ENCODE results near the gene ORC2. TPM values are rescaled to one million over a fixed set of nuclear protein-coding genes. Genes with fewer than 3 reads are reported as not detected.

Gene ORC2
- 11.6 and 17.0 TPM in 2 replicates for total RNA-seq

DNA sequence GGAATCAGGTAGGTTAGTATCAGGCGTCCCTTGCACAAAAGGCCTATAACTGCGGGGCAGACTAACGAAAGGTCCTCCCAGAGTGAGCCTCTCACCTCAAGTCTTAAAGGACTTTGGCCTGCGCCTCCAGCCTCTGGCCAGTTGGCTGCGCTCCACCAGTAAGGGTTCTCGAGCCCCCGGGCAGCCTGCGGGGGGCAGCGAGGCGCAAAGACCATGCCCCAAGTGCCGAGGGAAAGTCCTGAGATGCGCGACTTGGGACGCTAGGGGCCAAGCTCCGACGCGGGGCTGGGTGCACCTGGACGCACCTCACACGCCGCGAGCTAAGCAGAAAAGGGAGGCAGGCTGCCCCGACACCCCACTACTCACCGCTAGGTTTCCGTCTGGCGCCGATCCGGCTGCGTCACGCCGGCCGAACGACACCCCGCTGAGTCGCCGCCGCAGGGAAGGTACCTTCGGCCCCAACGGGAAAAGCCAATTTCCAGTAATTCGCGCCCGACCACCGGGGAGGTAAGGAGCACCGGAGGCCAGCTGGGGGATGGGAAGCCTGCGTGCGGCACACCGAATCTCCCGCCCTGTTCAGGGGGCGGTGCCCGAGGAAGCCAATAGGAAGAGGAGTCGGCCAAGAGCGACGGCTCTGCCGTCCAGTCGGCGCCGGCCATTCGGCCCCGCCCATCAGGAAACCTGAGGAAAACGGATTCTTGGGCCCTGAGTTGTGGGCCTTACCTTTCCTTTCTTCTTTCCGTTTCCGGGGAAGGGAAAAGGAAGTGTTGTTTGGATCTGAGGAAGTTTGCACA, at the start of gene ORC2:
Gene ORC2 (minus strand): TSS at position 537 of the 794 bp plus-strand sequence. CDS start 5,537 bp downstream, outside the sequence.

DNA sequence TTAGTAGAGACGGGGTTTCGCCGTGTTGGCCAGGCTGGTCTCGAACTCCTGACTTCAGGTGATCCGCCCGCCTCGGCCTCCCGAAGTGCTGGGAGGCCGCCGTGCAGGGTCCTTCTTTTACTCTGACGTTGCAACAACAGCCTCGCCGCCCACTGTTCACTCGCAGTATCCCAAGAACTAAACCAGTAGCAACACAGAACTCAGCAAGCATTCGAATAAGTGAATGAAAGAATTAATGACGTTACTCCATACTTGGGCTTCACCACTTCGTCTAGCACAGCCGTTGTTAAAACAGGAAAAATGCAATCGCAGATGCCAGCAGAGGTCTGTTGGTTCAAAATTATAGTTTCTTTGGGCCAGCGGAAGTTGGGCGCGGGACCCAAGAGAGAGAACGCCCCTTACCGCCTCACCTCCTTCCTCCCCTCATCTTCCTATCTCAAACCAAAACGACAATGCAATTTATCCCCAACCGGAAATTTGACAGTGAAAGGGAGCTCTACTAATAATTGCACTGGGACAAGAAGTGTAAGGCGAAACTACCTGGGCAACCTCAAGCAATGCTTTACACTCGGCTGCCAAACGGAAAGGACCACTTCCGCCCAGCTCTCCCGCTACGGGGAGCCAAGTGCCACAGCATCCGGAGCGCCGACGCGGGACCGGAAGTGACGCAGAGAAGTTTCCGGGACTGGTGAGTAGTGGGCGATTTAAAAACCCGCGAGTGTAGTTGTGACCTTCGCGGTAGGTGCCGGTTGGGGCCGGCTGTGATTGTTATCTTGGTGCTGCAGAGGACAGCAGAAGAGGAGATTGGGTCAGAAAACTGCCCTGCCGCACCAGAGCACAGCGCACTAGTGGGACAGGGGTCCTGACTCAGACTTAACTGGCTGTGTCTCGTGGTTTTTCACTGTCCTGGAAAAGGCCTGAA, 74.5 kb downstream of the ORC2 start, which contains the start of the genes NIF3L1 and PPIL3:
Gene NIF3L1 (plus strand): TSS at position 668 of the 922 bp plus-strand sequence. CDS start 2,573 bp downstream, outside the sequence.
Gene PPIL3 (minus strand): TSS at position 374 of the 922 bp plus-strand sequence. CDS start 1,462 bp downstream, outside the sequence.

DNA sequence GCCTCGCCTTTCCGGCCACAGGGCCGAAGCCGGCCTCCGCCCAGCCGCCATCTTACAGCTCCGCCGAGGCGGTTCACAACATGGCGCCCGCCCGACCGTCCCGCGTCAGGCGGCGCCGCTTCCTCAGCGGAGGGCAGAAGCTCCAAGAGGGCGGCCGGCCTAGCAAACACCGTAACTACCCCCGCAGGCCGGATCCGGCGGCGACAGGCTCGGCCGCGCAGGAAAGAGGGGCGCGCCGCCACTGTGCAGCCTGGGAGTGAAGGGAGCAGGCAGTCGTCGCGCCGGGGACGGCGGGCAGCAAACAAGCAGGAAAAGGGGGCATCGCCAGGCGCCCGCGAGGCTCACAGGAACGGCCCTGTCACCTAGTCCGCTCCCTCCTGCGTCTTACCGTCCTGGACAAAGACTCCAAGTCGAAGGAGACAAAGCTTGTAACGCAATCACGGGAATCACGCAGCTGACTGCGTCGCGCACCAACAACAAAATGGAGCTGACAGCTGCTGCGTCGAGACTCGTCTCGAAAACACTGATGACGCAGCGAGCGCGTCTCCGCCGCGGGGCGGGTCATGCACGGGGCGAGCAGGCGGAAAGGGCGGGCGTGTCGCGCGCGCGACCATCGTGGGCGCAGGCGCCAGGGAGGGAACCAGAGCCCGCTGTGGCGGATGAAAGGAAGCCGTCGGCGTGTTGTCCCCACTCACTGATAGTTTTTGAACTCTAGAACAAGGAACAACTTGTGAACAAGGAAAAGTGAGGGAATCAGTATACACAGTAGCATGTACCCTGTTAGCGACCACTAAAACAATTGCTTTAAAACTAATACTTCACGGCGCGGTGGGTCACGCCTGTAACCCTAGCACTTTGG, 99.1 kb downstream of the ORC2 start, which contains the start of gene CLK1:
Gene CLK1 (minus strand): TSS at position 483 of the 859 bp plus-strand sequence. CDS start 2,796 bp downstream, outside the sequence.

Other genes with a start within 250 kb of the ORC2 start
- gene BZW1, start 151.8 kb downstream of the ORC2 start, total RNA-seq: 359 and 573 TPM in 2 replicates
- 64.7 and 74.4 TPM in 2 replicates for gene CLK1, start 99.0 kb downstream of the ORC2 start, total RNA-seq
- gene PPIL3, start 74.6 kb downstream of the ORC2 start, total RNA-seq: 50.9 and 65.3 TPM in 2 replicates
- gene NIF3L1, start 74.3 kb downstream of the ORC2 start, total RNA-seq: 18.7 and 21.7 TPM in 2 replicates
- gene HYCC2, start 108.0 kb upstream of the ORC2 start, total RNA-seq: 11.6 and 14.7 TPM in 2 replicates
- gene NDUFB3, start 108.3 kb upstream of the ORC2 start, total RNA-seq: 50.7 and 81.4 TPM in 2 replicates
- 91.2 and 126 TPM in 2 replicates for gene CFLAR, start 152.5 kb upstream of the ORC2 start, total RNA-seq
- 2.9 and 4.5 TPM in 2 replicates for gene CASP10, start 219.5 kb upstream of the ORC2 start, total RNA-seq

Measured in smooth muscle cell of the umbilical artery (primary cell).